NK-92 (cell line): Measurements from ENCODE around the gene SYK.

Experiments
- DNase-seq: peaks from one replicate; lab custom pipeline; 2025; ENCODE audit not compliant: unreplicated experiment; lab: John Stamatoyannopoulos, UW

Gene SYK

GRCh38 chr9:90940280-90940679 is 138.7 kb downstream of the SYK start:
- no peak for DNase-seq

- no peak for DNase-seq
Observed at GRCh38 chr9:90941661-90942060, 140.0 kb downstream of the SYK start.

- no peak for DNase-seq
Observed at GRCh38 chr9:90942555-90942954, 140.9 kb downstream of the SYK start.

- no peak for DNase-seq
Observed at GRCh38 chr9:90943341-90943740, 141.7 kb downstream of the SYK start.

- no peak for DNase-seq
Observed at GRCh38 chr9:90945336-90945735, 143.7 kb downstream of the SYK start.

- no peak for DNase-seq
Observed at GRCh38 chr9:90946982-90947381, 145.4 kb downstream of the SYK start.
